Measurements from ENCODE around the gene ACAD9. TPM values are rescaled to one million over a fixed set of nuclear protein-coding genes. Genes with fewer than 3 reads are reported as not detected.
A peak's percentile ranks its signal among the peaks of the same experiment; 100 is the strongest.

ACAD9 gene
- total and polyA plus RNA-seq, 9 of the 15 experiments (the other 6 are each of a cell fraction or from before 2014, with no cell fraction given): 10.2 to 32.6 (median 22.8) TPM

DNA sequence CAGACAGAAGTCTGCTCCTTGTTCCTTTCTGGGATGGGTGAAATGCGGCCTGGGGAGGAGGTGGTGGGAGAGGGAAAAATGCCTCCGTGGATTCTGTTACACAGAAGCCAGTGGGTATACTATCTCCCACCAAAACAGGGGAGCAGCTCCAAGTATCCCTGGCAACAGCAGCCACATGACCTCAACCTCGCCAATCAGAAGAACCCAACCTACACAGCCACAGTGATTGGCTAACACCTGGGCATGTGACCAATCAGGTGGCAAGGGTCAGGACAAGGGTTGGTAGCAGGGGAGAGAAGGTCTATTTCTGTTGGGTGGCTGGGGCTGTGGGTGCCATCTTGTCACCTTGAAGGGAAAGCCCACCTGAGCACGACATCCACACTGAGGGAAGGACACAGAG, 9.1 kb upstream of the ACAD9 start:
- peak in 1 of 4 experiments; percentile 15 for DNase-seq (ENCODE audit: extremely low read depth in 1 of 4, low spot score in 3 of 4)
- Histone ChIP-seq H3K36me3 (ENCODE audit: control insufficient read depth, insufficient read depth, low read length) (no peaks in the 10 kb centered on the region), H4K20me1 (replicated peaks; ENCODE audit: control insufficient read depth, insufficient read depth, low read length) (no peaks in the 10 kb centered on the region), H3K79me2 (ENCODE audit: control insufficient read depth, insufficient read depth, low read length) (no peaks in the 10 kb centered on the region), H3K9me1 (ENCODE audit: control insufficient read depth, insufficient read depth, low read length) (no peaks in the 10 kb centered on the region), H3K27ac (ENCODE audit: extremely low read depth, low read depth, low read length) (no peak overlapping the region), H3K27me3 (ENCODE audit: control insufficient read depth in 2 of 2, insufficient read depth in 2 of 2, low read length in 2 of 2) (no peaks in the 10 kb centered on the region), H3K9ac (ENCODE audit: insufficient read depth in 1 of 2, low read depth in 2 of 2, low read length in 2 of 2) (no peak overlapping the region), H3K4me1 (replicated peaks in 1 of 2; ENCODE audit: control insufficient read depth in 2 of 2, insufficient read depth in 2 of 2, low read length in 2 of 2) (peaks cover 4 to 17% of the 10 kb centered on the region in 2 experiments; a peak in 4 of 5 replicates), H3K4me3 (no peak overlapping the region), H3K9me3 (replicated peaks; ENCODE audit: control insufficient read depth, insufficient read depth, low read depth, low read length) (no peaks in the 10 kb centered on the region), H3K4me2 (ENCODE audit: insufficient read depth, low read length) (no peak overlapping the region), H2AFZ (ENCODE audit: low read depth, low read length) (no peak overlapping the region)
- no peak for ATAC-seq
- intact Hi-C loops (cut with micrococcal nuclease) (no loop called here), in situ Hi-C loops (cut with MboI) (no loop called here)
- ChIA-PET POLR2A (interaction anchor here (0.8 to 1.0 kb wide), 2 partner anchors 9 to 13 kb away, joined by 3 to 4 read pairs; partner anchors contain the start of gene ACAD9), CTCF (ENCODE audit: low intra/inter-chr PET ratio) (no interaction called here)
- WGBS (ENCODE audit: insufficient coverage, low coverage, missing lambda C conversion rate): 57% methylated on average over 4 of the region's 4 CpGs
- no peak for FAIRE-seq
- no TSS peak for BruUV-seq (replicated peaks)
- TF ChIP-seq ZNF239 (CRISPR knock-in tag; IDR thresholded peaks at IDR 0.05): no peak
- TF ChIP-seq USF1 (CRISPR knock-in tag; IDR thresholded peaks at IDR 0.05): peak; percentile 81
- peak; percentile 61; the same call in 1 of the 2 replicates for TF ChIP-seq RAD51 (IDR thresholded peaks at IDR 0.05; ENCODE audit: borderline replicate concordance, low read depth)
- peak; percentile 25; the same call in 1 of the 2 replicates for TF ChIP-seq TFAP4 (CRISPR knock-in tag; IDR thresholded peaks at IDR 0.05; ENCODE audit: borderline replicate concordance)
- no peak for TF ChIP-seq KAT7 (CRISPR knock-in tag; IDR thresholded peaks at IDR 0.05; ENCODE audit: borderline replicate concordance)
- TF ChIP-seq USF2 (CRISPR knock-in tag; IDR thresholded peaks at IDR 0.05): peak; percentile 69
- peak; percentile 28 for TF ChIP-seq NFYB (IDR thresholded peaks at IDR 0.05; ENCODE audit: extremely low read depth, insufficient read length)
- no peak for TF ChIP-seq NR2C2 (CRISPR knock-in tag; IDR thresholded peaks at IDR 0.05)
- TF ChIP-seq NR2C2 (tag; IDR thresholded peaks at IDR 0.05): no peak
- TF ChIP-seq RFX1 (IDR thresholded peaks at IDR 0.05): peak; percentile 51; the same call in 1 of the 2 replicates
- no peak for TF ChIP-seq ZNF444 (CRISPR knock-in tag; IDR thresholded peaks at IDR 0.05)
- TF ChIP-seq CBFA2T2 (conservative IDR thresholded peaks at IDR 0.05): 0 out of 2 replicates have a peak, but pooled peaks have one; percentile 23
- no peak for TF ChIP-seq ZBTB8A (IDR thresholded peaks at IDR 0.05; ENCODE audit: partially characterized antibody)
- no peak for TF ChIP-seq ILF3 (IDR thresholded peaks at IDR 0.05; ENCODE audit: borderline replicate concordance)
- TF ChIP-seq POLR3G (IDR thresholded peaks at IDR 0.05; ENCODE audit: extremely low read depth, insufficient read length, insufficient replicate concordance): no peak
- TF ChIP-seq ZNF253 (CRISPR knock-in tag; conservative IDR thresholded peaks at IDR 0.05): no peak
- TF ChIP-seq ETV5 (CRISPR knock-in tag; IDR thresholded peaks at IDR 0.05; ENCODE audit: low read depth): no peak
- TF ChIP-seq ZC3H8 (IDR thresholded peaks at IDR 0.05): no peak
- no peak for TF ChIP-seq TAF9B (IDR thresholded peaks at IDR 0.05; ENCODE audit: partially characterized antibody)
- TF ChIP-seq, protein P1, sequence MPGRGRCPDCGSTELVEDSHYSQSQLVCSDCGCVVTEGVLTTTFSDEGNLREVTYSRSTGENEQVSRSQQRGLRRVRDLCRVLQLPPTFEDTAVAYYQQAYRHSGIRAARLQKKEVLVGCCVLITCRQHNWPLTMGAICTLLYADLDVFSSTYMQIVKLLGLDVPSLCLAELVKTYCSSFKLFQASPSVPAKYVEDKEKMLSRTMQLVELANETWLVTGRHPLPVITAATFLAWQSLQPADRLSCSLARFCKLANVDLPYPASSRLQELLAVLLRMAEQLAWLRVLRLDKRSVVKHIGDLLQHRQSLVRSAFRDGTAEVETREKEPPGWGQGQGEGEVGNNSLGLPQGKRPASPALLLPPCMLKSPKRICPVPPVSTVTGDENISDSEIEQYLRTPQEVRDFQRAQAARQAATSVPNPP (IDR thresholded peaks at IDR 0.05; ENCODE audit: borderline replicate concordance, insufficient read depth, insufficient read length): no peak
- TF ChIP-seq E2F3 (CRISPR knock-in tag; IDR thresholded peaks at IDR 0.05): no peak
- TF ChIP-seq POLR2A (conservative IDR thresholded peaks at IDR 0.05): no peak
- TF ChIP-seq CSDE1 (IDR thresholded peaks at IDR 0.05): no peak
